HG03135 (cell line): ENCODE data around the gene FAM83D.

Source experiments
- ATAC-seq: cut with Tn5 transposase; IDR thresholded peaks from one replicate; pipeline ENCODE4 v1.9.1; 2021; ENCODE audit warnings: mild to moderate bottlenecking, moderate library complexity; ENCODE audit not compliant: unreplicated experiment

FAM83D gene

DNA sequence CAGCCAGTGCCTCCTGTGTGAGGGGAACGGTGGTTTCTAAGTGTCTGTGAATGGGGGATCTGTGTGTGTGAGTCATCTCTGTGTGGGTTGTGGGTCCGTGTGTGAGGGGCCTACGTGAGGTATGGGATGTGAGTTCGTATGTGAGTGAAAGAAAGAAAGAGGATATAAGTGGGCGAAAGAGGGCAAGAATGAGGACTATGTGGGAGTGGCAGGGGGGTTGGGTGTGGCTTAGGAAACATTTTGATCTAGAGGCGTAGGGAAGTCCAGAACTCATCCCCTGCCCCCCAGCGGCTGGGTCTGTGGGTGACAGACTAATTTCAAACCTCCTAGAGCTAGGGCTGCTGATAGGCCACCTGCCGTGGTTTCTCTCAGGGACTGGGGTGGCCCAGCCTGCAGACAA lies 71.4 kb downstream of the FAM83D start:
- ATAC-seq, result peak; percentile 86

- no peak for ATAC-seq
These were observed 73.0 kb downstream of the FAM83D start for GRCh38 chr20:38999217-38999616.

DNA sequence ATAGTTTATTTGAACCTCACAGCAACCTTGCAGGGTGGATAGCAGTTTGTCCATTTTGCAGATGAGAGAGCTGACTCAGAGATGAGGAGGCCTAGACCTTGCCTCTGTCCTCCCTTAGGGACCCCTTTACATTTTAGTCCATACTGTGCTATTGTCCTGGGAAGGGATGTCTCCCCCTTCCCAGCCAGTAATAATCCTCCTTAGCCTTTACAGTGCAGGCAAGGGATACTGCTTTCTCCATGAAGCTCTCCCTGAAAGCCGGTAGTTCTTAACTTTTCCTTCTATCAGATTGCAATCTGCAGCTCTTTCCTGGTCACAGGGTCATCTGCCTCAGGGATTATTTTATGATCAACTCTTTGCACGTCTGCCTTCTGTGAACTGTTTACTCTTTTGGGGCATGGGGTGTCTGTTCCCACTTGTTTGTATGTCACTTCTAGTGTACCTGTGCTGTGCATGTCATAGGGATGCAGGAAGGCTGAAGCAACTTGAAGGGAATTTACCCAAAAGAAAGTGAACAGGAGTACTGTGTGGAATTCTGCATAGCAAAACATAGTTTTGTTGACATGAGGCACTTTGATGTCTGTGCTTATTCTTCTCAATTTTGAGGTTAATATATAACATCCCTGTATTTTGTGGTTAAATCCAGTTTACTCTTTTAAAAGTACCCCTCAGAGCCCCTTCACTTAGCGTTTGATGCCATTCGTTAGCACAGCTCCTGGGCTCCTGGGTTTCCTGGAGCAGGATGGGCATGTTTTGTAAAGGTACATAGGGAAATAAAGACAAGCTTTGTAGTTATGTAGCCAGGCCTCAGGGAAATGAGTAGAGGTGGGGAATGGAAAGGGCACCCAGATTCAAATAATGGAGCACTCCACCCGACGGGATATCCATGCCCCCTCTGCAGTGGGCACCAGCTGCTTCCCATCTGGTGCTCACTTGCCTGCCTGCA lies 74.0 kb downstream of the FAM83D start:
- ATAC-seq, result no peak
